BE2C (cell line): ENCODE measurements around the gene KRT20.

Experiments
- DNase-seq: peaks from one replicate; pipeline ENCODE4 v3.0.0-alpha.2; 2020
- H3K27me3 ChIP-seq: fragments of 250-450 bp; sonication (Bioruptor Pico); 2 replicates; pipeline ENCODE4 v1.5.1; 2020; ENCODE audit warnings: mild to moderate bottlenecking
- H3K36me3 ChIP-seq: fragments of 250-450 bp; sonication (Bioruptor Pico); 2 replicates; pipeline ENCODE4 v1.5.1; 2020; ENCODE audit warnings: mild to moderate bottlenecking
- H3K4me1 ChIP-seq: fragments of 250-450 bp; sonication (Bioruptor Pico); 2 replicates; pipeline ENCODE4 v1.5.1; 2020
- H3K4me3 ChIP-seq: 2 replicates; pipeline ENCODE4 v1.5.1; 2011; ENCODE audit warnings: low read depth, low read length
- H3K9me3 ChIP-seq: fragments of 250-450 bp; sonication (Bioruptor Pico); 2 replicates; pipeline ENCODE4 v1.5.1; 2020
- TF ChIP-seq, protein P1 (sequence below): IDR thresholded peaks from 2 replicates; pipeline ENCODE4 v1.5.1; 2012; ENCODE audit warnings: mild to moderate bottlenecking, low read depth, low read length

KRT20 gene

DNA sequence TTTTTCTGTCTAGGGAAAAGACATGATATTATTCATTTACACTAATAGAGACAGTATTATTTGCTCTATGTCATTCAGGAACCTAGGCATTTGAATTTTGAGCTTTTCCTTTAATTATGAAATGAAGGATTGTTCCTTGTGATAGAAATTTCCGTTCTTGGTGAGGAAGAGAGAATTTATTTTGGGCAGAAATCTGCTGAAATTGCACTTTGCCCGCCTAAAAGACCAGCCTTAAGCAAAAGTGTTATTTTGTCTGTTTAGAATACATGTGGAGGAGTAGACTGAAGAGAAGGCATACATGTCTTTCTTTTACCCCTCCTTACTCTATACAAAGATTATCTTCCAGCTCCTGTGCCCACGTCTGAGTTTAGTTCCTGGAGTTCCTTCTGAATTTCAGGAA, 45.8 kb downstream of the KRT20 start:
- no peaks in the 10 kb centered on the region for H3K36me3 ChIP-seq
- TF ChIP-seq, protein P1, sequence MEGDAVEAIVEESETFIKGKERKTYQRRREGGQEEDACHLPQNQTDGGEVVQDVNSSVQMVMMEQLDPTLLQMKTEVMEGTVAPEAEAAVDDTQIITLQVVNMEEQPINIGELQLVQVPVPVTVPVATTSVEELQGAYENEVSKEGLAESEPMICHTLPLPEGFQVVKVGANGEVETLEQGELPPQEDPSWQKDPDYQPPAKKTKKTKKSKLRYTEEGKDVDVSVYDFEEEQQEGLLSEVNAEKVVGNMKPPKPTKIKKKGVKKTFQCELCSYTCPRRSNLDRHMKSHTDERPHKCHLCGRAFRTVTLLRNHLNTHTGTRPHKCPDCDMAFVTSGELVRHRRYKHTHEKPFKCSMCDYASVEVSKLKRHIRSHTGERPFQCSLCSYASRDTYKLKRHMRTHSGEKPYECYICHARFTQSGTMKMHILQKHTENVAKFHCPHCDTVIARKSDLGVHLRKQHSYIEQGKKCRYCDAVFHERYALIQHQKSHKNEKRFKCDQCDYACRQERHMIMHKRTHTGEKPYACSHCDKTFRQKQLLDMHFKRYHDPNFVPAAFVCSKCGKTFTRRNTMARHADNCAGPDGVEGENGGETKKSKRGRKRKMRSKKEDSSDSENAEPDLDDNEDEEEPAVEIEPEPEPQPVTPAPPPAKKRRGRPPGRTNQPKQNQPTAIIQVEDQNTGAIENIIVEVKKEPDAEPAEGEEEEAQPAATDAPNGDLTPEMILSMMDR: no peak
- no peak for DNase-seq

DNA sequence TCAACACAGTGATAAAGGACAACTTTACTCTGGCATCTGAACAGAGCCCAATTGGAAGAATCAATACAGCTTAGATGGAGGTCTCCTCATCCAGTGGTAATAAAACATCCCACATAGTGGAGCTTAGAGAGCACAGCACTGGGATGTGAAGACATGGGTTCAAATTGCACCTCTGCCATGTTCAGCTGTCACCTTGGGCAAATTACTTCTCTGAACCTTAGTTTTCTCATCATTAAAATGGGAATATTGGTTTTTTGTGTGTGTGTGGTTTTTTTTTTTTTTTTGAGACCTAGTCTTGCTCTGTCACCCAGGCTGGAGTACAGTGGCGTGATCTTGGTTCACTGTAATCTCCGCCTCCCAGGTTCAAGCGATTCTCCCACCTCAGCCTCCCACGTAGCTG, 49.0 kb downstream of the KRT20 start:
- Histone ChIP-seq H3K4me3 (no peak overlapping the region), H3K36me3 (no peaks in the 10 kb centered on the region), H3K4me1 (no peaks in the 10 kb centered on the region), H3K27me3 (peaks cover 7% of the 10 kb centered on the region; the same call in 1 of the 2 replicates), H3K9me3 (no peaks in the 10 kb centered on the region)
- TF ChIP-seq, protein P1: no peak
- DNase-seq: no peak

More for the DNA sequence above, 45.8 kb downstream of the KRT20 start:
- Histone ChIP-seq H3K4me1 (no peaks in the 10 kb centered on the region), H3K9me3 (no peaks in the 10 kb centered on the region), H3K4me3 (no peak overlapping the region), H3K27me3 (peaks cover 25% of the 10 kb centered on the region)

DNA sequence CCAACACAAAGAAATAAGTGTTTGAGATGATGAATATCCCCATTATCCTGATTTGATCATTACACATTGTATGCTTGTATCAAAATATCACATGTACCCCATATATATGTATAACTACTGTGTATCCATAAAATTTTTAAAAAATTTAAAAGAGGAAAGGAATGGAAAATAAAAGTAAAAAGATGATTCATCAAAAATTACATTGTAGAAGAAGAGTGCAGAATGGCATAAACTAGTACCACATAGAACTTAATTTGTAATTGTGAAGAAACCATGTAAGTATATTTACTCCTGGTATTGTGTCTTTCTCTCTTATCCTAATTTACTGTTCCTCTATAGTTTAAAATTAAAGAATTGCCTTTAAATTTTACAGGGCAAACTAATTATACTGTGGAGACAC, 51.2 kb downstream of the KRT20 start:
- no peaks in the 10 kb centered on the region for H3K36me3 ChIP-seq
- no peaks in the 10 kb centered on the region for H3K9me3 ChIP-seq
- H3K27me3 ChIP-seq: peaks cover 5% of the 10 kb centered on the region; the same call in 1 of the 2 replicates
- no peak overlapping the region for H3K4me3 ChIP-seq
- no peaks in the 10 kb centered on the region for H3K4me1 ChIP-seq
- no peak for DNase-seq
- TF ChIP-seq, protein P1: no peak

DNA sequence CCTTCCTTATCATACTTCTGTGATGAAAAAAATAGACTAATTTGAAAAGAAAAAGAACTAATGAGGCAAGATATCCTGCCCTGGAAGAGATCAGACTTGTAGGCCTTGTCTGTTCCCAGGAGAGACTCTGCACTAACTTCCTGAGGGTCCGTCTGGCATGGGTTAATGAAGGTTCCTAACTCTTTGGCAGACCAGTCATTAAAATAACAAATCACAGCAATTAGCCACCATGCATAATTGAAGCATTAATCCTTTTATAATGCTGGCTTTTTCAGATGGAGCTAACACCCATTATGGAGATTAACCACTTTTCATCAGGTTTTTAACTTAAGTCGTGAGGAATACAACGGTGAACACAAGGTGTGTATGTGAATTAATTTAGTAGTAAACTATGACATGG, 52.2 kb downstream of the KRT20 start:
- no peaks in the 10 kb centered on the region for H3K9me3 ChIP-seq
- TF ChIP-seq, protein P1: no peak
- no peaks in the 10 kb centered on the region for H3K27me3 ChIP-seq
- H3K4me3 ChIP-seq: no peak overlapping the region
- H3K4me1 ChIP-seq: no peaks in the 10 kb centered on the region
- H3K36me3 ChIP-seq: no peaks in the 10 kb centered on the region
- no peak for DNase-seq

DNA sequence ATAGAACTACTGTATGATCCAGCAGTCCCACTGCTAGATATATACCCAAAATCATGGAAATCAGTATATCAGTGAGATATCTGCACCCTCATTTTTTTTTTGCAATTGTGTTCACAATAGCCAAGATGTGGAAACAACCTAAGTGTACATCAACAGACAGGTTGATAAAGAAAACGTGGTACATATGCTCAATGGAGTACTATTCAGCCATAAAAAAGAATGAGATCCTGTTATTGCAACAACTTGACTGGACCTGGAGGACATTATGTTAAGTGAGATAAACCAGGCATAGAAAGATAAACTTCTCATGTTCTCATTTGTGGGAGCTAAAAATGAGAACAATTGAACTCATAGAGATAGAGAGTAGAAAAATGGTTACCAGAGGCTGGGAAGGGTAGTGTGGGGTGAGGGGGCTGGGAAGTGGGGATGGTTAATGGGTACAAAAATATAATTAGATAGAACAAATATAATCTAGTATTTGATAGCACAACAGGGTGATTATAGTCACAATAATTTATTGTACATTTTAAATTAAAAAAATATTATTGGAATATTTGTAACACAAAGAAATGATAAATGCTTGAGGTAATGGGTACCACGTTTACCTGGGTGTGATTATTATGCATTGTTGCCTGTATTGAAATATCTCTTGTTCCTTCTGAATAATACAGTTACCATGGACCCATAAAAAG, 54.8 kb downstream of the KRT20 start:
- Histone ChIP-seq H3K9me3 (no peaks in the 10 kb centered on the region), H3K36me3 (no peaks in the 10 kb centered on the region), H3K27me3 (no peaks in the 10 kb centered on the region; the same call in 1 of the 2 replicates), H3K4me3 (no peak overlapping the region), H3K4me1 (no peaks in the 10 kb centered on the region)
- TF ChIP-seq, protein P1: no peak
- no peak for DNase-seq

DNA sequence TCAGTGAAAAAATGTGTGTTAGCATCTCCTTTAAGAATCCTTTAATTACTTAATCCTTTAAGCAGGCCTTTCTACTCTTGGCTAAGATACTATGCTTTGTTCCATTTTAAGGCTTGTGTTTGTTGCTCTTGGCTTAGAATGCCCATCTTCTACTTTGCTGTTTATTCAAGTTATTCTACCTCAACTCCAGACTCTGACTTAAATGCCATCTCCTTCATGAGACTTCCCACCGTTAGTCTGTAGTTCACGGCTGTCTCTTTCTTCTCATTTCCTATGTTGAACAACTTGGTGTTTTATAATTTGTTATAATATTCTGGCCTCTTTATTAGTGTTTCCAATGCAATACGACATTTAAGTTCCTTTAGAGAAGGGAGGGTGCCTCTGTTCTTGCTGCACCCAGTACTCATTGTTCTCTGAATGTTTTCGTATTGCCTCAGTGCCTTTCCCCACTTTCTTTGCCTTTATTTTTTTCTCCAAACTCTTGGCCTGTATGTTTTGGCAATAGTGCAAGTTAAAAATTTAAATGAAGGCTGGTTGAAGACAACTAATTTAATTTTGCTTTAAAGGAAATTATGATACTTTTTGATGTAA, 56.5 kb downstream of the KRT20 start:
- H3K9me3 ChIP-seq: no peaks in the 10 kb centered on the region
- TF ChIP-seq, protein P1: no peak
- H3K27me3 ChIP-seq: no peaks in the 10 kb centered on the region; the same call in 1 of the 2 replicates
- no peak overlapping the region for H3K4me3 ChIP-seq
- DNase-seq: no peak
- H3K4me1 ChIP-seq: no peaks in the 10 kb centered on the region
- no peaks in the 10 kb centered on the region for H3K36me3 ChIP-seq
